ENCODE data around the gene OR52A1.

OR52A1 gene

DNA sequence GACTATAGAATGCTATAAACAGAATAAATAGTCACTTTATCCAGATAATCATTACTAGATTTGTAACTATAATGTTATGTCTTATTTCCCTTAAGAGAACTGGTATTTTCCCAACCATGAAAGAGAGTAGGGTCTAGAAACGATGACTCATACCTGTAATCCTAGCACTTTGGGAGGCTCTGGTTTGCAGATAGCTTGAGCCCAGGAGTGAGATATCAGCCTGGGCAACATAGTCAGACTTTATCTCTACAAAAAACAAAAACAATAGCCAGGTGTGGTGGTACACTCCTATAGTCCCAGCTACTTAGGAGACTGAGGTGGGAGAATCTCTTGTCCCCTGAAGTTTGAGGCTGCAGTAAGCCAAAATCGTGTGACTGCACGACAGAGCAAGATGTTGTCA lies 47.3 kb downstream of the OR52A1 start:
- Histone ChIP-seq H3K9ac (ENCODE audit: low read length in 5 of 5) (no peak overlapping the region), H3K4me1 (ENCODE audit: control insufficient read depth in 5 of 5, insufficient read depth in 5 of 5, low read length in 5 of 5) (peaks cover 0 to 8% (median 0%) of the 10 kb centered on the region in 5 donors), H3K36me3 (ENCODE audit: control insufficient read depth in 5 of 5, insufficient read depth in 5 of 5, low read length in 5 of 5) (no peaks in the 10 kb centered on the region), H3K9me3 (ENCODE audit: control insufficient read depth in 5 of 5, low read length in 5 of 5) (no peaks in the 10 kb centered on the region), H3K4me3 (ENCODE audit: low read depth in 1 of 5, low read length in 5 of 5) (no peak overlapping the region), H3K27ac (ENCODE audit: low read depth, low read length) (no peak overlapping the region), H3K27me3 (ENCODE audit: control insufficient read depth in 5 of 5, insufficient read depth in 4 of 5, low read length in 5 of 5) (no peaks in the 10 kb centered on the region)

DNA sequence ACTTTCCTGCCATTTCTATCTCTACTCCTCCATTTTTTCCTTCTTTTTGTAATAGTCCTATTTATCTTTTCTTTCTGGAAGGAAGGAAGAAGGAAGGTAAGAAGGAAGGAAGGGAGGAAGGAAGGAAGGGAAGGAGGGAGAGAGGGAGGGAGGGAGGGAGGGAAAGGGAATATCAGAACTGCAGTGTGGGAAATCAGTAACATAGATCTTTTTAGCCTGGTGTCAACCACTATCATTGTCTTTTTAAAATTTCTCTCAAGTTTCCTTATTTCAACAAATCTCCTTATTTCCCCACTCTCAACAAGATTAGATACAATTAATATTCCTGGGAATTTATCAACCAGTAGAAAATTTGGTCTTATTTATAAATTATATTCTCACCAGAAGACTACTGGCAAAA lies 51.5 kb downstream of the OR52A1 start:
- Histone ChIP-seq H3K9ac (ENCODE audit: low read length in 5 of 5) (no peak overlapping the region), H3K9me3 (ENCODE audit: control insufficient read depth in 5 of 5, low read length in 5 of 5) (no peaks in the 10 kb centered on the region), H3K4me1 (ENCODE audit: control insufficient read depth in 5 of 5, insufficient read depth in 5 of 5, low read length in 5 of 5) (peaks cover 0 to 10% (median 0%) of the 10 kb centered on the region in 5 donors), H3K36me3 (ENCODE audit: control insufficient read depth in 5 of 5, insufficient read depth in 5 of 5, low read length in 5 of 5) (no peaks in the 10 kb centered on the region), H3K27me3 (ENCODE audit: control insufficient read depth in 5 of 5, insufficient read depth in 4 of 5, low read length in 5 of 5) (no peaks in the 10 kb centered on the region), H3K27ac (ENCODE audit: low read depth, low read length) (no peak overlapping the region), H3K4me3 (ENCODE audit: low read depth in 1 of 5, low read length in 5 of 5) (no peak overlapping the region)

DNA sequence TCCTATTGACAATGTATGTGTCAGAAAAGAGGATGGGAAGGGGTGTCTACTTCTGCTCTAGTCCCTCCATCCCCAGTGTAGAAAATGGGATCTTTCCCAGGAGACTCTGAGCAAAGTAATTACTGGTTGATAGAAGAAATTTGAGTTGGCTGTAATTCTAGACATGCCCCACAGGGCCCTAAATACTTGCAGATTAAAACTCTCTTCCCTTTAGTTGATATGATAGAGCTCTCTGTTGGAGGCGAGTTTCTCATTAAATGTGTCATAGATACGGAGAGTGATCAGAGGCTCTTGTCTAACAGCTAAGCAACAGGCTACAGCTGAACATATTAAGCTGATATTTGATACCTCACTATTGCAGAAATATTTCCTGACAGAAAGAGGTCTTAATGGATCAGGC lies 52.3 kb downstream of the OR52A1 start:
- Histone ChIP-seq H3K9me3 (ENCODE audit: control insufficient read depth in 5 of 5, low read length in 5 of 5) (no peaks in the 10 kb centered on the region), H3K9ac (ENCODE audit: low read length in 5 of 5) (no peak overlapping the region), H3K27me3 (ENCODE audit: control insufficient read depth in 5 of 5, insufficient read depth in 4 of 5, low read length in 5 of 5) (no peaks in the 10 kb centered on the region), H3K4me3 (ENCODE audit: low read depth in 1 of 5, low read length in 5 of 5) (no peak overlapping the region), H3K4me1 (ENCODE audit: control insufficient read depth in 5 of 5, insufficient read depth in 5 of 5, low read length in 5 of 5) (peaks cover 0 to 10% (median 0%) of the 10 kb centered on the region in 5 donors), H3K36me3 (ENCODE audit: control insufficient read depth in 5 of 5, insufficient read depth in 5 of 5, low read length in 5 of 5) (no peaks in the 10 kb centered on the region), H3K27ac (ENCODE audit: low read depth, low read length) (no peak overlapping the region)

DNA sequence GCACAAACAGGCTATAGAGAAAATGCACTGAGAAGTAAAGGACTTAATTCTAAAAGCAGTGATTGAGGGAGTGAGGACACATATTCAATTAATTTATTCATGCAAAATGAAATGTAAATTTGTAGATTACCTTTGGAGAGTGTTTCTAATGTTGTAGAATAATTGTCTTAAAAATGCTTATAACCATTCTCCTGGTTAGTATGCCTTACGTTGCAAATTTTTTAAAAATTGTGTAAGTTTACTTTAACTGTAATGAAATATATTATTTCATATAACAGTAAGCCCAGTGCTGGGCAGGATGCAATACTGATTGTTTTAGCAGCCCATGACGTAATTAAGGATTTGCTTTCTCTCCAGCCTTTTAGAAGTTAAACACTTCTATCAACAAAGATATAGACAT lies 58.5 kb downstream of the OR52A1 start:
- Histone ChIP-seq H3K9ac (ENCODE audit: low read length in 5 of 5) (no peak overlapping the region), H3K4me3 (ENCODE audit: low read depth in 1 of 5, low read length in 5 of 5) (no peak overlapping the region), H3K4me1 (ENCODE audit: control insufficient read depth in 5 of 5, insufficient read depth in 5 of 5, low read length in 5 of 5) (no peaks in the 10 kb centered on the region), H3K27ac (ENCODE audit: low read depth, low read length) (no peak overlapping the region), H3K9me3 (ENCODE audit: control insufficient read depth in 5 of 5, low read length in 5 of 5) (no peaks in the 10 kb centered on the region), H3K36me3 (ENCODE audit: control insufficient read depth in 5 of 5, insufficient read depth in 5 of 5, low read length in 5 of 5) (no peaks in the 10 kb centered on the region), H3K27me3 (ENCODE audit: control insufficient read depth in 5 of 5, insufficient read depth in 4 of 5, low read length in 5 of 5) (no peaks in the 10 kb centered on the region)

All from subcutaneous abdominal adipose tissue (tissue), 5 donors.